HTERT RPE-1 (cell line): ENCODE measurements around the gene MCFD2.

Experiments used
- in situ Hi-C: fragments of 300-500 bp; cut with MboI; formaldehyde crosslinking; loops from 4 replicates; pipeline ENCODE4 v1.14.3; 2020; ENCODE audit warnings: low sequenced_read_pairs

The MCFD2 gene

DNA sequence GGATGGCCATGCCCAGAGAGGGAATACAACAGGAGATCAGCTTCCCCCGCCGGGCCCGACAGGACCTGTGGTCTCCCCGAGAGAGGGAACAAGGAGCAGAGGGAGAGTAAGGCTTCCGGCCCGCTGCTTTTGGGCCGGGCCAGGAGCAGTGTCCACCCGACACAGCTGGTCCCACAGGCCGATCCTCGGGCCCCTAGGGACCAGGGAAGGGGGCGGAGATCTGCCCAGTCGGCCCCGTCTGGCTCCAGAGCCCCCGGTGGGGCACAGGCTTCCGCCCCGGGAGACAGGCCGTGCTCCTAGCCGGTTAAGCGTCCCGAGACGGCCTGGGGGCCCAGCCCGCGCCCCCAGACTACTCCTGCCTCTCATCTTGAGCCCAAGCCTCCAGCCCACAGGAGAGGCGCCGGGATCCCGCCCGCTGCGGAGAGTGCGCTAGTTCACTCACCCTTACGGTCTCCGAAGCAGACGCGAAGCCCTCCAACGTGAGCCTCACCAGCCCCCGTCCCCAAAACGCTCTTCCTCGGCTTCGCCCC lies at the start of gene MCFD2:
MCFD2 (minus strand) TSS at position 526 of the 530 bp plus-strand sequence. CDS start 6,635 bp downstream, outside the sequence.
- in situ Hi-C loops, result no loop called here

DNA sequence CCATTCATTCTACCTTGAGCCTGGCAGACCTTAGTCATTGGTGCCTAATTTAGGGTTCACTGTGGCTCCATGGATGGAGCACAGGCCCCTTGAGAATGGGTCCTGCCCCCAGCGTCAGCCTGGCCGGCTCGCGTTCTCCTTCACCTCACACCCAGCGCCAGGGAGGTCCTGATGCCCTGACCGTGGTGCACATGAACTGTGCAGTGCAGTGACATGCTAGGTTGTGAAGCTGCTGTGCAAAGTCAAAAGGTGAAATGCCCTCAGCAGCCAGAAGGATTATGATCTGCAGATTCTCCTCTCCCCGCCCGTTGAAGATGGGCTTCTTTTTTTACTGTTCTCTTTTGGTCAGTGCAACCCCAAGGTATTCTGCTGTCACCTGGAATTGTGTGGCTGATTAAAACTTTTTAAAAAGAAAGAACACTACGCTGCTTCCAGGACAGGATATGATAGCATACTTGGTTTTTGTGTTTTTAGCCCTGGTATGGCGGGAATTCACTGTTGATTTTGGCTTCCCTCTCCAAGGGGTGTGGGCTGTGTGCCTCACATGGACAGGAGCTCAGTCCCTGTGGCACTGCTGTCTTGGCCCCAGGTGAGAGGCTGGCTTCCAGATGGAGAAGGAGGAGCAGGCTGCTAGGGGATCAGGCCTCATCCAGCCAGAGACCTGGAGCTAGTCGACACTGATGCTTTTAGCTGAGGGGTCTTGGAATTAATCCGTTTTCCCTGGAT lies 49.4 kb upstream of the MCFD2 start:
- in situ Hi-C loops, result no loop called here

DNA sequence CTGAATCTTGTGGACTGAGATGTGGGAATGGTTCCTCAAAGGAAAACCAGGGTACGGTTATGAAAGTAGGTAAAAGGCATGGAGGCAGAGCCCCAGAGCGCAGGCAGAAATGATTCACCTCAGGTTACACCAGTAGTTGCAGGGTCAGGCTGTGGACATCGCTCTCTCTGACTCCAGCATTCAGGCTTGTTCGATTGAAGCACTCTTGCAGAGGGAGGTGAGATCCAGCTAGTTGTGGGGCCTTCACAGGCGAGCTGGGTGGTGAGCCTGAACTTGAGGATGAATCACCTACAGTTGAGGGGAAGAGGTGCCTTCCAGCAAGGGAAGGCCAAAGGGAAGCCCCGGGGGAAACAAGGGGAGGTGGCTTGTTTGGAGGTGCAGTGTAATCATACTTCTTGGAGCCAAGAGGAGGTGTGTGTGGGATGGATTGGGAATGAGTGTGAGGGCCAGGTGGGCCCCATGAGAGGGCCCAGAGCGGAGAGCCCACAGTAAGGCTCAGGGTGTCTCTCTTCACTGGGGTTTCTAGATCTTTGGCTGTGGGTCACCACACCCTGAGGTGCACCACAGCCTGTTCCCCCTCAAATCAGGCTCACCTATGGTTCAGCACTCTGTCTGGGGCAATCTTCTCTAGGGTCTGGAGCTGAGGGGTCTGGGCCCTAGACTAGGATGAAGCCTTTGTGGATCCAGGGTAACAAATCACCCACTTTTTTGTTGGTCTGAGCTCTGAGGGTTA lies 48.5 kb upstream of the MCFD2 start:
- in situ Hi-C loops, result no loop called here

DNA sequence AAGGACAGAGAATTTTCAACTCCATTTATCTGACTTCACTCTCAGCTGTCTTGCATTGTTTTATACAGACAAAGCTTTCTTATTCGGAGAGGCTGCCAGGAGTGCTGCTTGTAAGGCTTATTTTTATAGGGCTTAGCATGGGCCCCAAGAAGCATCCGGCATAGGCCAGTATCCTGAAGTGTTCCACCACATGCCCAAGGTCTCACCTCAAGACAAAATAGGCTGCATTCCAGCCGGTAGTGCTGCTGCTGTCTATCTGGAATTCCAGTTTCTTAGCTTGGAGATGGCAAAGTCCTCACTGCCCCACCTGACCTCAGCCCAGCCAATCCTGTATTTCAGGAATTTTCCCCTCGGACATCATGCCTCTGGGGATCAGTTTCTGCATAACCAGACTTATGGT lies 47.6 kb upstream of the MCFD2 start:
- in situ Hi-C loops, result no loop called here

- in situ Hi-C loops, result no loop called here
Measured at GRCh38 chr2:46962751-46963150, 47.1 kb upstream of the MCFD2 start.

DNA sequence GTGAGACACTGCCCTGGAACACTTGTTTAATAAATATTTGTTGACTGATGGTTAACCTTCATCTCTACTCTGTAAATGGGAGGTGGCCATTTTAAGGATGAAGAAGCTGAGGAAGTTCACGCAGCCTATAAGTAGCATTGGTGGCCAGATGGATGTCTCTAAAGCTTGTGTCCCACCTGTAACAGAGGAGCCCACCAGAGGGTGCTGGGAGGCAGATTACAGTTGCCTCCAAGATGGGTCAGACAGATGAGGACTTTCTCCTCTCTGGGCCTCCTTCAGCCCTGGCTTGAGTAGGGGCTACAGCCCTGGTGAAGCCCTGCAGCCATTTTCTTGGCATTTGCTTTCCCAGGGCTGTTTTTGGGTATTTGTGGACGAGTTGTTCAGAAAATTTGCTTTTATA lies 45.0 kb upstream of the MCFD2 start:
- in situ Hi-C loops, result no loop called here

GRCh38 chr2:46958431-46959017 lies 42.9 kb upstream of the MCFD2 start:
- in situ Hi-C loops, result no loop called here

- in situ Hi-C loops, result no loop called here
Measured at GRCh38 chr2:46956981-46957531, 41.5 kb upstream of the MCFD2 start.

GRCh38 chr2:46955764-46956163 lies 40.2 kb upstream of the MCFD2 start:
- in situ Hi-C loops, result no loop called here

DNA sequence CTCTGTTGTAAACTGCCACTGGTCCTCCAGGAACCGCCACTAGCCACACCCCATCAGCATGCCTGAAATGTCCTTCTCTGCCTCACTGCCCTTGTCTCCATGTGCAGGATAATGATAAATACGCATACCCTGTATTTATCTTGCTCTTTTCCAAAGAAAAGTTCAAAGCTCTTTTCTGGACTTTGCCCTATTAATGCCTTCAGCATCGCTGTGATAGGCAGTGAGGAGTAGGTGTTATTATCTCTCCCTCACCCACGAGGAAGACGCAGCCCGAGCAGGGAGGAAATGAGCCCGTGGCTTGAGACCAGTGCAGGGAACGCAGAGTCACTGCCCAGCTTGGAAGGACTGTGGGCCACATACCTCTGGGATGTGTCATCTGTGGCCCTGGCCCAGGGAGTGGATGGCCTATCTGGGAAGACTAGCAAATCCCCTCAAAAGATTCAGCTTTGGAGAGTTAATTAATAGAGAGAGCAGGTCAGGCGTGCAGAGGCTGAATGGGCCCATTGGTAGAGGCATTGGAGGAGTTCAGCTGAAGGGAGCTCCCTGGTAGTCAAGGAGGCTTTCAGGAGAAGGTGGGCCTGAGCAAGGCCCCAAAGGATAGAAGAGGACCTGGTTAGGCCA lies 39.5 kb upstream of the MCFD2 start:
- in situ Hi-C loops, result no loop called here

DNA sequence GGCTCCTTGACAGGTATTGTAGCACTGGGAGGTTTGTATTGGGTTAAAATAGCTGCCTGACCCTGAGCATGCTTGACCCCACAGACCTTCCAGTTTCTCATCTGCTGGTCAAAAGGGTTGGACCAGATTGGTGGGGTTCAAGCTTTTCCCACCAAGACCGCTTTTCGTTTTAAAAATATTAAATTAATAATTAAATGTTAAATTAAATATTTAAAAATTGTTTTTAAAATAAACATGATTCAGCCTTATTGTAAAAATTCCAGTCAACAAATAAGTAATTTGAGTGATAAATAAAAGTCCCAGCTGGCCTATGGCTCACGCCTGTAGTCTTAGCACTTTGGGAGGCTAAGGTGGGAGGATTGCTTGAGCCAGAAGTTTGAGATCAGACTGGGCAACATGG lies 36.6 kb upstream of the MCFD2 start:
- in situ Hi-C loops, result no loop called here

DNA sequence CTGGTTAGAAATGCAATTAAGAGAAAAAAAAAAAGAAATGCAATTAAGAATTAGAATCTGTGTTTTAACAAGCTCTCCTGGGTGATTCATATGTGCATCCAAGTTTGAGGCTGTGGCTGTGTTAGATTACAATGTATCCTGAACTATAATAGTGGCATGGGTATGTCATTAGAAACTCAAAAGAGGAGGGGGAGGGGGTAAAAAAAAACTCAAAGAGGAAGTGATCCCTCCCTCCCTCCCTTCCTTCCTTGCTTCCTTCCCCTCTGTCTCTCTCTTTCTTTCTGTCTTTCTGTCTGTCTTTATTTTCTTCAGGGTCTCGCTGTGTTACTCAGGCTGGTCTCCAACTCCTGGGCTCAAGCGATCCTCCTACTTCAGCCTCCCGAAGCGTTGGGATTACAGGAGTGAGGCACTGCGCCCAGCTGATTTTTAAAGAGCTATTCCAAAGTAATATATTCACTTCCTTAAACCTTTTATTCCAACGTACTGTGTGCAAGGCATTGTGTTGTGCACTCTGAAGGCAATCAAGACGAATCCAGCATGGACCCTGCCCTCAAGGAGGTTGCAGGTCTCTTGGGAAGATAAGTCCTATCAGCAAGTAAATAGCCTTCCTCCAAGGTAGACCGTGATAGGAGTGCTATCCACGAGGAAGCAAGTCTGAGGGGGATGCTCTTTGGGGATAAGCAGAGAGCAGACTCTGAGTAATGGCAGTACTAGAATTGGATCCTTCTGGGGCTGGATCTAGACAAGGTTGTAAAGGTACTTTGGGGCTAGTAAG lies 35.9 kb upstream of the MCFD2 start:
- in situ Hi-C loops, result no loop called here

DNA sequence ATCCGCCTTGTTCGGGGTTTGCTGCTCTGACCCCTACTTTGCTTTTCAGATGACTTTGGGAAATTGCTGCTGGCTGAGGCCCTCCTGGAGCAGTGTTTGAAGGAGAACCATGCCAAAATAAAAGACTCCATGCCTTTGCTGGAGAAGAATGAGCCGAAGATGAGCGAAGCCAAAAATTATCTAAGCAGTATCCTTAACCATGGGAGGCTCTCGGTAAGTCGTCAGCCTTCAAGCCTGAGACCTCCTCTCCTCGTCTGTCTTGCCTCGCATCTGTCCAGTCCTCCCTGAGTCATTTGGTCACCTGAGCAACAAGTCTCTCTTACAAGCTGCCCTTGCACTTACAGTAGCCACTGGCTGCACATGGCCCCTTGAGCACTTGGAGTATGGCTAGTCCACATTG lies 34.7 kb upstream of the MCFD2 start:
- in situ Hi-C loops, result no loop called here

GRCh38 chr2:46947841-46948240 lies 32.2 kb upstream of the MCFD2 start:
- in situ Hi-C loops, result no loop called here

DNA sequence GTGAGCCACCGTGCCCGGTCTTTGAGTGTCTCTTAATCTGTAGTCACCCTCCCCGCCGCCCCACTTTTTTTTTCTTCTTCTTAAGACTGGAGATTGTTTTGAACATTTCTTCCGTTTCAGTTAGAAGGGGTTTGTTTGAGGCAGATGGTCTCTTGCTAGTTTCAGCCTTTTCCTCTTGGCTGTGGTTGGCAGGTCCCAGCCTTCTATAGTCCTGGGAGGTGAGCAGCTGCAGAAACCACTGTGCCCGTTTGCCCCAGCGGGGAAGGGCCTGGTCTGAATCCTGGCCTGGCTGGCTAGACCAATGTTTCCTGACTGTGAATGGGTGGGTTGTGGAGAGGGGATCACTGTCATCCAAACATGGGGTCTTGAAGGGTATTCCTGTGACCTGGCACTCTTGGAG lies 30.1 kb upstream of the MCFD2 start:
- in situ Hi-C loops, result no loop called here

- in situ Hi-C loops, result no loop called here
Measured at GRCh38 chr2:46943881-46944798, 28.5 kb upstream of the MCFD2 start.

- in situ Hi-C loops, result no loop called here
Measured at GRCh38 chr2:46942891-46943626, 27.5 kb upstream of the MCFD2 start.

GRCh38 chr2:46942143-46942526 lies 26.5 kb upstream of the MCFD2 start:
- in situ Hi-C loops, result no loop called here
